WTC11 (cell line): ENCODE data around the gene DCBLD2.

Source experiments
- HMGXB4 ChIP-seq: sonication (generic); formaldehyde crosslinking; IDR thresholded peaks from 2 replicates; pipeline ENCODE4 v1.8.1; 2023; ENCODE audit warnings: mild to moderate bottlenecking, moderate library complexity, missing genetic modification reagents
- MAX ChIP-seq: sonication (generic); formaldehyde crosslinking; IDR thresholded peaks from 2 replicates; pipeline ENCODE4 v1.8.0; 2022; ENCODE audit warnings: mild to moderate bottlenecking, missing genetic modification reagents
- NR2C2 ChIP-seq: sonication (generic); formaldehyde crosslinking; IDR thresholded peaks from 2 replicates; pipeline ENCODE4 v1.8.0; 2022; ENCODE audit warnings: mild to moderate bottlenecking, missing genetic modification reagents
- NR3C1 ChIP-seq: sonication (generic); formaldehyde crosslinking; conservative IDR thresholded peaks from 2 replicates; pipeline ENCODE4 v1.8.1; 2023; ENCODE audit warnings: low read depth, mild to moderate bottlenecking, missing genetic modification reagents
- TF ChIP-seq, protein P1 (sequence below): sonication (generic); formaldehyde crosslinking; IDR thresholded peaks from 2 replicates; pipeline ENCODE4 v1.8.0; 2022; ENCODE audit warnings: mild to moderate bottlenecking, missing genetic modification reagents
- TF ChIP-seq, protein P2 (sequence below): fragments of 200-600 bp; IDR thresholded peaks from 2 replicates; pipeline ENCODE4 v1.8.0; 2022; ENCODE audit warnings: antibody characterized with exemption

- TF ChIP-seq, protein P1, sequence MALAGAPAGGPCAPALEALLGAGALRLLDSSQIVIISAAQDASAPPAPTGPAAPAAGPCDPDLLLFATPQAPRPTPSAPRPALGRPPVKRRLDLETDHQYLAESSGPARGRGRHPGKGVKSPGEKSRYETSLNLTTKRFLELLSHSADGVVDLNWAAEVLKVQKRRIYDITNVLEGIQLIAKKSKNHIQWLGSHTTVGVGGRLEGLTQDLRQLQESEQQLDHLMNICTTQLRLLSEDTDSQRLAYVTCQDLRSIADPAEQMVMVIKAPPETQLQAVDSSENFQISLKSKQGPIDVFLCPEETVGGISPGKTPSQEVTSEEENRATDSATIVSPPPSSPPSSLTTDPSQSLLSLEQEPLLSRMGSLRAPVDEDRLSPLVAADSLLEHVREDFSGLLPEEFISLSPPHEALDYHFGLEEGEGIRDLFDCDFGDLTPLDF (CRISPR knock-in tag) = no peak
- TF ChIP-seq, protein P2, sequence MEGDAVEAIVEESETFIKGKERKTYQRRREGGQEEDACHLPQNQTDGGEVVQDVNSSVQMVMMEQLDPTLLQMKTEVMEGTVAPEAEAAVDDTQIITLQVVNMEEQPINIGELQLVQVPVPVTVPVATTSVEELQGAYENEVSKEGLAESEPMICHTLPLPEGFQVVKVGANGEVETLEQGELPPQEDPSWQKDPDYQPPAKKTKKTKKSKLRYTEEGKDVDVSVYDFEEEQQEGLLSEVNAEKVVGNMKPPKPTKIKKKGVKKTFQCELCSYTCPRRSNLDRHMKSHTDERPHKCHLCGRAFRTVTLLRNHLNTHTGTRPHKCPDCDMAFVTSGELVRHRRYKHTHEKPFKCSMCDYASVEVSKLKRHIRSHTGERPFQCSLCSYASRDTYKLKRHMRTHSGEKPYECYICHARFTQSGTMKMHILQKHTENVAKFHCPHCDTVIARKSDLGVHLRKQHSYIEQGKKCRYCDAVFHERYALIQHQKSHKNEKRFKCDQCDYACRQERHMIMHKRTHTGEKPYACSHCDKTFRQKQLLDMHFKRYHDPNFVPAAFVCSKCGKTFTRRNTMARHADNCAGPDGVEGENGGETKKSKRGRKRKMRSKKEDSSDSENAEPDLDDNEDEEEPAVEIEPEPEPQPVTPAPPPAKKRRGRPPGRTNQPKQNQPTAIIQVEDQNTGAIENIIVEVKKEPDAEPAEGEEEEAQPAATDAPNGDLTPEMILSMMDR = no peak
- TF ChIP-seq HMGXB4 (no peak), MAX (CRISPR knock-in tag) (no peak), NR2C2 (CRISPR knock-in tag) (no peak), NR3C1 (no peak)
Measured at GRCh38 chr3:98798820-98799219, 102.7 kb downstream of the DCBLD2 start.
